Activated gamma-delta T cell treated with Interleukin-2 at 50 U/mL for 16 hours (primary cell): ENCODE results near the gene ACOXL.
"Not testable (repeated sequence)": the region's sequence is repeated elsewhere in the genome, so short reads cannot be mapped to it uniquely, and the experiment has no call there.

ENCODE experiments used
- DNase-seq: peaks from one replicate; pipeline ENCODE4 v3.0.0-alpha.2; 2020

The ACOXL gene

DNA sequence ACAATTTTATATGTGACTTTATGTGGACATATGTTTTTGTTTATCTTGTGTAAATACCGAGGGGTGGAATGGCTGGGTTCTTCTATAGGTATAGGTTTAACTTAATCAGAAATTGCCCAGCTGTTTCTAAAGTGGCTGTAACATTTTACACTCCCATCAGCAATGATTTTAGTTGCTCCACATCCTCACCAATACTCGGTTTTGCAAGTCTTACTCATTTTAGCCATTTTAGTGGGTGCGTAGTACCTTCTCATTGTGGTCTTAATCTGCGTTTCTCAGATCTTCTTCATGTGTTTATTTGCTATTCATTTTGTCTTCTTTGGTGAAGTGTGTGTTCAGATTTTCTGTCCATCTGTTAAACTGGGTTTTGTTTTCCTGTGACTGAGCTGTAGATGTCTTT lies 292.9 kb downstream of the ACOXL start:
- no peak for DNase-seq

DNA sequence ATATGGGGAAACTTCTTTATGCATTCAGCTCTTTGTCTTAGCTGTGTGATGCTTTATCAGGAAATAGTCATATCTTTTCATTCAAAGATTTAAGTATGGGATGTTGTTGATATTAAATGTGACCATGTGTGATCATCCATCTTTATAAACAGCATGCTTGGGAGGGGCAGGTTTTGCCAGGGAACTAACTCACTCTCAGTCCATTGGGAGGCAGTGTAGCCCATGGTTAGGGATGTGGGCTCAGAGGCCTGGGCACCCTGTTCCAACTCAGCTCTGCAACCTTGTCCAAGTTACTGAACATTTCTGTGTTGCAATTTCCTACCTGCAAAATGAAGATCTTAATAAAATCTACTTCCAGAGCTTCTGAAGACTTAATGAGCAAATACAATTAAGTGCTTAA lies 296.3 kb downstream of the ACOXL start:
- DNase-seq, result no peak

DNA sequence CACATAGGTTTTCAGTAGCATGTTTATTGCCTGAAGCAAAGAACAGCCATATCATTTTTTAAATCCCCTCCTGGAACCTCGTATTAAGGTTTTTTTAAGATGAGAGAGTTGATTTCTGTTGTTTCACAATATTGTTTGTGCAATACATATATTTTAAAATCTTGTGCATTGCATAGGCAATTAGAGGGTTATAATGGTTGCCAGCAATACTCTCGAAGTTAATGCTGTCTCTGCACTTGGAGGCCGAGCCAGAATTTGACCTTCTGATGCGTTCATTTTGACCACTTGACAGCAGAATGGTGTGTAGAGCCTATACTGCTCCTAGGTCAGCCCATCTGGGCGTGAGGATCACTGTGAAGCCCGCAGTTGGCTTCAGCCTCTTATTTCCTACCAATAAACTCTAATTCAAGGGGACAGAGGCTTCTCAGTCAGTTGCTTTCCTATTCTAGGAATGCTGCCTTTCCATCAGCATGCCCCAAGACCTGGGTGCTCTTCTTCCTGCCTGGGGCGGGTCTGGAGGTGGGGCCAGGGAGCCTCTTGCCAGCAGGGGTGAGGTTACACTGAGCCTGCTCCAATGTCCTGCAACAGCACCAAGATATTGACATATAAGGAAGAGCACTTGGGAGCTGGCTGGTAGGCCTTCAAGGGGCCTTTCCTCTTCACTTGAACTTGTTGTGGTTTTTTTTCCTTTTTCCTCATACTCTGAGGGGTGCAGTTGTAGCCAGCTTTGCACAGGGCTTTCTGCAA lies 297.0 kb downstream of the ACOXL start:
- DNase-seq, result no peak

- DNase-seq, result no peak
Observed at GRCh38 chr2:111030260-111030891, 298.0 kb downstream of the ACOXL start.

DNA sequence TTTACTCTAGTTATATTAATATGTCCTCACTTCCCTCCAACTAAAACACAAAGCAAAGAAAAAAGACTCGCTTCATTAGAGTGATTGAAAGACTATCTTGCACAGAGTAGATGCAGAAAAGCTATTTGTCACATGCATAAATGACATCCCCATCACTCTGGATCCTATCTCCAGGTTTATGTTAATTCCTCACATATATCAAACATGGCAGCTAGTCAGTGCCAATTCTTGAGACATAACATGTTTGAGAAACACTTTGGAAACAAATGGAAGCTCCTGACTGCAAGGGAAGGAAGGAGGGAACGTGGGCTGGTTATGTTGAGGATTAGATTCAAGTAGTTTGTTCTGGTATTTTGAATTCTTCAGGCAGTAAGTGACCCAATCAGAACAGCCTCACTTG lies 298.6 kb downstream of the ACOXL start:
- no peak for DNase-seq

DNA sequence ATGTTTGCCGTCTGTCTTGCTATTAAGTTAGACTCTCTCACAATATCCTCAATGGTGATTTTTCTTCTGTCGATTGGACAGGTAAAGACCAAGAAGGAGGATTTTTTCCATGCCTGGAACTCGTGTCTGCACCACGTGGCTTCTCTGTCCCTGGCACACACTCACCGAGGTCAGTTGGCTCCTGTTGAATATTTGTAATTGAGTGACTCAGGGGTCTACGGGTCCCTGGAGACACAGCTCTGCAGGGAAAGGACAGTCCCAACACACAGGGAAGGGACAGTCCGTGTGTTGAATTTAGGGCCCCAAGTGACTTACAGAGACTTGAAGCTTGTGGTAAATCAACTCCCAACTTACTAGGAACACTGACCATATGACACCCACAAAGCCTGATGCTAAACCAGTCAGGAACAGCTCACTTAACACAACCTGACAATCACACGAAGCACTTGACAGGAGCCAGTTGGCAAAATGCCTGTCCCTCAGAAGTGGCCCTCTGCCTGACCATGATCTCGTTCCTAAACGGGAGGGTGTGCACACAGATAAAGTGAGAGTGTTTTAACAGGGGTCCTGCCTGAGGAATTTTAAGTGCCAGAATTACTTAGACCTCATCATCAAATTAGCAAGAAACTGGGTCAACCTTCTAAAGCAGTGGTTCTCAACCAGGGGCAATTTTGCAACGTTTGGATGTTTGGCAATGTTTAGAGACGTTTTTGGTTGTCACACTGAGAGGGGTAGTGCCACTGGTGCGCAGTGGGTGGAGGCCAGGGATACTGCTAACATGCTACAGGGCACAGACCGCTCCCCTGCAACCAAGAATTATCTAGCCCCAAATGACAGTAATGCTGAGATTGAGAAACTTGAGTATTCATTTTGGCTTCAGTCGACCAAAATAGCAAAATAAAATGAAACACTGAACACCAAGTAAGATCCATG lies 299.4 kb downstream of the ACOXL start:
- no peak for DNase-seq

DNA sequence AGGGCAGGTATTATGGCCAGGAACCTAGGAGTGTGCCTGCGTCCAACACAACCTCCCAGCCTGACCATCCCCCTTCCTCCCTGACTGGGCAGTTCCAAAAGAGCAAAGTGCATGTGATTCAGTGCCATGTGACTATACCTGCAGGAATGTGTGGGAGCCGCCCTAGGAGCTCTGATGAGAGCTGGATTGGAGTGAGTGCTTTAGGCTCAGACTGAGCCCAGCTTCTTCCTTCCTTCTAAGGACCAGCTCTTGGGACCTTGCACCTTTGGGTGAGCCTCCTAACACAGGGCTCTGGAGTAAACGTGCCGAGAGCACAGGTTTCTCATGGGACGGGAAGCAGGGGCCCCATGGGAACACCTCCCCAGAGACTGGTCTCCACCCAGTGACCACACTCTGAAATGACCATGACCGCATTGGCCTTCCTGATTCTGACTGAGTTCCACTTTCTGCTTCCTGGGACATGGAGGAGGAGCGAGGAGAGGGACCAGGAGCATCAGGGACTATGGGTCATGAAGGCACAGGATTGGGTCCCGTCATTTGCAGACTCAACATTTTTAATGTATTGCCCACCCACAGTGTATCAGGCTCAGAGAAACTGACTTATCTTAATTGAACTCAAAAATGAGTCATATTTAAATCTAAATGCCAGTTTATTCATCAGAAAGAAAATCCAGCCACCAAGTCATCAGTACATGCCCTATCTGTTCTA lies 300.5 kb downstream of the ACOXL start:
- no peak for DNase-seq

GRCh38 chr2:111034146-111034545 lies 301.8 kb downstream of the ACOXL start:
- no peak for DNase-seq

GRCh38 chr2:111034606-111035005 lies 302.2 kb downstream of the ACOXL start:
- DNase-seq, result no peak

- no peak for DNase-seq
Observed at GRCh38 chr2:111035830-111036441, 303.6 kb downstream of the ACOXL start.

DNA sequence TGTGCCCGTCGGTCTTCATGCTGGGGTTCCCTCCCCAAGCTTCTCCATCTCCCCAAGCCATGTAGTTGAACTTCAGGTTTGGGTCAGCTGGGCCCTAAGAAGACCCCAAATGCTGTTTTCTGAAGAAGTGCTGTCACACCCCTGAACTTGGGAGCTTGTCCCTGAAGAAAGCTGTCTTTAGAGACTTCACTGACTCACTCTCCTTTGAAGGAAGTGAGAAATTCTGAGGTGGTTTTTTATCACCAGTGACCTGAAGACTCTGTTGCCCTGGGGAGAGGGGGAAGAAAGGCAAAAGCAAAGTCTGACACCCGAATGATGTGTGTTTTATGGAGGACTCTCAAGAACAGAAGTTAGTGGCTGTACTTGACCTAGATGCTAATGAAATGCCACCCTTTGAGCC lies 304.8 kb downstream of the ACOXL start:
- DNase-seq, result no peak

- DNase-seq, result no peak
Observed at GRCh38 chr2:111039628-111040383, 307.4 kb downstream of the ACOXL start.

DNA sequence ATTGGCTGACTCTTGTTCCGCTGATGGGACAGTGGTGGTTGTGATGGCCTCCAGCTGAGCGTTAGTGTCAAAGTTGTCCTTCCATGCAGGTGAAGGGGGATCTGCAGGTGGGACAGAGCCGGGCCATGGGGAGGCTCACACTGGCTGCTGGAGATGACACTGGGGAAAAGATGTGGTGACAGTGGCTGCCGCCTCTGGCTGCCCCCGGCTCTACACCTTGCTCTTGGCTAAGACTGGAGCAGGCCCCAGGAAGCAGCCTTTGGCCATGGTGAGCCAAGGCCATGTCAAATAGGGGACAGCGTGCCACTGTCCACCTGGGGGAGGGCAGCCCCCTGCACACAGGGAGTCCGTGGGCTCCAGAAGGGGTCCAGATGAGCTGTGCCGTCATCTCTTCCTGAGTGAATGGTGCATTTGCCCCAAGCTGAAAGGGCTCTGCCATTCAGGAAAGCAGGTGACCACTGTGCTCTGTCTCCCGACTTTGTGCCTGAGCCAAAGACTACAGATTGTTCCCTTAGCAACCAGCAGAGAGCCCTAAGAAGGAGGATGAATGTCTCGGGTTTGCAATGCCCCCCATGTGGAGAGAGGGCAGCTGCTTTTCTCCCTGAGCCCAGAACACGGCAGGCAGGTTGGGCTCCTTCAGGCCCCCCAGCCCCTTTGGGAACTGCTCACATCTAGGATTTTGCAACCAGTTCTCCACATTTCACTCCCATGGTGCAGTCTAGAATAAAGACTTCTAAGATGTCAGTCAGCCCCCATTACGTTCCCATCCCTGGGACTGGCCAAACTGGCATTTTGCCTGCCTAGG lies 309.2 kb downstream of the ACOXL start:
- DNase-seq, result no peak

DNA sequence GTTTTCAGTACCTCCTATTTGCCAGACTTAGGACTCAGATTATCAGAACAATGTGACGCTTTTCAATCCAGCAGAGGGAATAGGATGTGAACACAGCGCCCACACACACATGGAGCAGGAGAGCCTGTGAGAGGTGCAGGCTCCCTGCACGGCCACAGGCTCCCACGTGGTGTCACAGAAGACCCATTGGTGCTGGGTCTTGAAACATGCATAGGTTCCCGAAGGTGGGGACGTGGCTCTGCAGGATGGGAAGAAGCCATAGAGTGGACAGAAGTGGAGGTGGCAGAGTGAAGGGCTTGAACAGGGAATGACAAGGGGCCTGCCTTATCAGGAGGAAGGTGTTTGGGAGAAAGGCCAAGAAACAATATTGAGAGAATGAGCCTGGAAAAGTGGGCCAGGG lies 309.9 kb downstream of the ACOXL start:
- no peak for DNase-seq

DNA sequence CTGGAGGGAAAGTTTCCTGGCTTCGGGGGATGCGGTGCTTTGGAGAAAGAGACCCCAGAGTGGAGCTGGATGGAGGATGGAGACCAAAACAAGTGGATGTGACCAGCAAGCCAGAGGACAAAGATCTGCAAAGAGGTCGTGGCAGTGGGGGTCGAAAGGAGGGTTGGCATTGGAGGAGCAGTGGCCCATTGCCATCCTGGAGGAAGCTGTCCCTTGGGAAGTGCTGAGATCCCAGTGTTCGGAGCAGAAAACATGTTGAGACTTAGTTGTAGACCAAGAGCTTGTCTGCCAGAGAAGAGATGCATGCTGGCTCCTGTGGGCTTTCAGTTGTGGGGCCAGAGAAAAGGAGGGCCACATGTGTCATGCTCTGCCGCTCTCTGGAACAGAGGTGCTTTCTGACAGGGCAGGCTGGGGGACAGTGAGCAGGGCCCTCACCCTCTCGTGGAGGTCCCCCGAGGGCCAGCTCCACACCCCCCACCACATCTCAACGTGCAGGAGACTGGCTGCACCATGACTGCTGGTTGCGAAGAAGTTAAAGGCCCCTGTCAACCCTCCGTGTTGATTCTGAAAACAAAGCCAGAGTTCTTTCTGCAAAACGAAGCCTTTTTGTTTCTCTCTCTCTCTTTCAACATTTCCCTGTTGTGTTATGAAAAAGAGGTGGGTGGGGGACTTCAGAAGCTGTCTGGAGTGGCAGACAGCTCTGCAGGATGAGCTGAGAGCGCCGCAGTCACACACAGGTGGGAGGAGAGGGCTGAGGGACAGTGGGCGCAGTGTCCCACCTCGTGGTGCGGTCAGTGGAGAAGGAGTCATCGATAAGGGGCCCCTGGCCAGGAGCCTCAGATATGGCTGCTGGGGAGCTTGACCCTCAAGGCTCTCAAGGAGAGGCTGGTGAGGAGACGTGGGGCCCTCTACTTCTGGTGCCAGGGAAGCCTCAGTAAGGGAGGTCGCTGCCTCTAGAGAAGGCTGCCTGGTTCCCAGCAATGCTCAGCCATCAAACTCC lies 310.7 kb downstream of the ACOXL start:
- DNase-seq, result no peak

DNA sequence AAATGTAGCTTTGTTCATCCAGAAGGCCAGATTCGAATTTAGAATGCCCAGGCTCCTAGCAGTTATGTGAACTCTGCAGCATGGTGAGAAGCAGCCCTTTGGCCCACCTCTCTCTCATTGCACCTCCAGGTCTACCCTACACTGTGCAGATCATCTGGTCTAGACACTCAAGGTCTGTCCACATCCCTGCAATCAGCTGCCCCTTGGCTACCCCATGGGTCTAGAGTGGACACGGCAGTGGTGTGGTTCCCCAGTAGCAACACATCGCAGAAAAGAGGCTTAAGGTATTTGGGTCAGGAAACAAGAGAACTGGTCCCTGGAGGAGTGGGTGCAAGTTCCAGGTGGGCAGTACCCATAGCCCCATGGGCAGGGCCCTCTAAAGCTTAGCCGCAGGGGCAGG lies 311.7 kb downstream of the ACOXL start:
- DNase-seq, result no peak

DNA sequence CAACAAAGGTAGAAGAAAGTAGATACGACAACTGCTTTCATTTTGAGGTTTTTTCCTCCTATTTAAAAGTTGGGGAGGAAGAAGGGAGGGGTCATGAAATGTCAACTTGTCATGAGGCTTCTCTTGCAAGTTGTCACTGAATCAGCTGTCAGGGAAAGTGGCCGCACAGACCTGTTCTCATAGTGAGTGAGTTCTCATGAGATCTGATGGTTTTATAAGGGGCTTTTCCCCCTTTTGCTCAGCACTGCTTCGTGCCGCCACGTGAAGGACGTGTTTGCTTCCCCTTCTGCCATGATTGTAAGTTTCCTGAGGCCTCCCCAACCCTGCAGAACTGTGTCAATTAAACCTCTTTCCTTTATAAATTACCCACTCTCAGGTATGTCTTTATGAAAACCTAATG lies 312.9 kb downstream of the ACOXL start:
- not testable (repeated sequence) for DNase-seq

GRCh38 chr2:111045771-111046444 lies 313.5 kb downstream of the ACOXL start:
- no peak for DNase-seq

- DNase-seq, result no peak
Observed at GRCh38 chr2:111046670-111047069, 314.3 kb downstream of the ACOXL start.
